Mucosa of descending colon (tissue), 3 donors: Measurements from ENCODE around the gene ARHGAP27. TPM values are rescaled to one million over a fixed set of nuclear protein-coding genes. Genes with fewer than 3 reads are reported as not detected.
A peak's percentile ranks its signal among the peaks of the same experiment; 100 is the strongest.

Source experiments
- ATAC-seq: fragments of 200-7000 bp; cut with Tn5 transposase; one replicate; pipeline ENCODE4 v1.9.1; 2020; ENCODE audit warnings: mild to moderate bottlenecking, moderate library complexity
- DNase-seq, 3 donors: peaks; one replicate each; pipeline ENCODE4 v3.0.0-alpha.2; 2020
- H3K36me3 ChIP-seq: fragments of 200-600 bp; one replicate; pipeline ENCODE4 v1.8.0; 2021; ENCODE audit warnings: low read depth, mild to moderate bottlenecking
- H3K4me1 ChIP-seq: fragments of 200-600 bp; one replicate; pipeline ENCODE4 v1.8.0; 2021; ENCODE audit warnings: low read depth, mild to moderate bottlenecking
- H3K4me3 ChIP-seq: fragments of 200-600 bp; one replicate; pipeline ENCODE4 v1.8.0; 2021; ENCODE audit warnings: mild to moderate bottlenecking
- H3K9me3 ChIP-seq: fragments of 200-600 bp; one replicate; pipeline ENCODE4 v1.8.0; 2021; ENCODE audit warnings: mild to moderate bottlenecking
- intact Hi-C, 2 donors: fragments of 100-400 bp; cut with DNase I in 1 of 2; cut with micrococcal nuclease in 1 of 2; formaldehyde crosslinking; loops; one replicate each; pipeline versions ENCODE4 v1.11.0 to v1.11.1; 2022; cut with DNase I, micrococcal nuclease
- total RNA-seq, 3 donors: library from RNA; stranded (reverse); fragmentation: NEBNext Ultra II Directional in 2 of 3; extraction: Animal tissue kit (Norgen Biotek cat#: 25700) in 2 of 3; gene quantifications; one replicate each; pipeline versions ENCODE4 v1.2.1 to v1.2.4, GENCODE V29; 2021 to 2023
- TF ChIP-seq, protein P1 (sequence below): fragments of 200-600 bp; IDR thresholded peaks from one replicate; pipeline ENCODE4 v1.8.0; 2022; ENCODE audit warnings: antibody characterized with exemption, mild to moderate bottlenecking
- donor health status: DM: no; HTN: no; CAD: no; lungs with moderate emphysema.
- donor health status: DM: no; HTN: no; CAD: no.
- donor health status: DM: no; HTN: yes; CAD: no.

Gene ARHGAP27
- total RNA-seq, 3 donors from 2014 or later: 88.7 to 199 (median 165) TPM

DNA sequence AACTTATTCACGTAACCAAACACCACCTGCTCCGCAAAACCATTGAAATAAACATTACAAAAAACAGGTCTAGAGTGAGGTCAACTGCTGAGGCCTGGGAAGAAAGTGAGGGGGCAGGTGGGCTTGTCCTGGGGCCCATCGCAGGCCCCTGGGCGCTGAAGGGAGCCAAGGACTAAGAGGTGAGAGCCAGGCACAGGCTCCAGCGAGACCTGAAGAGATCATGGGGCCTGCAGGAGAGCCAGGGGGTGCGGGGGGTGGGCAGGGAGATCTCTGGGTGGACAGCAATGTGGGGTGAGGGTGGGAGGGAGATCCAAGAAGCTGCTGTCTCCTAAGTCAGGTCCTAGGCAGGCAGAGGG is 7.9 kb downstream of the ARHGAP27 start:
- intact Hi-C loops: no loop called here
- Histone ChIP-seq H3K4me1 (peaks cover 22% of the 10 kb centered on the region), H3K9me3 (no peaks in the 10 kb centered on the region), H3K4me3 (peak overlapping the region; percentile 32), H3K36me3 (no peaks in the 10 kb centered on the region)
- TF ChIP-seq, protein P1, sequence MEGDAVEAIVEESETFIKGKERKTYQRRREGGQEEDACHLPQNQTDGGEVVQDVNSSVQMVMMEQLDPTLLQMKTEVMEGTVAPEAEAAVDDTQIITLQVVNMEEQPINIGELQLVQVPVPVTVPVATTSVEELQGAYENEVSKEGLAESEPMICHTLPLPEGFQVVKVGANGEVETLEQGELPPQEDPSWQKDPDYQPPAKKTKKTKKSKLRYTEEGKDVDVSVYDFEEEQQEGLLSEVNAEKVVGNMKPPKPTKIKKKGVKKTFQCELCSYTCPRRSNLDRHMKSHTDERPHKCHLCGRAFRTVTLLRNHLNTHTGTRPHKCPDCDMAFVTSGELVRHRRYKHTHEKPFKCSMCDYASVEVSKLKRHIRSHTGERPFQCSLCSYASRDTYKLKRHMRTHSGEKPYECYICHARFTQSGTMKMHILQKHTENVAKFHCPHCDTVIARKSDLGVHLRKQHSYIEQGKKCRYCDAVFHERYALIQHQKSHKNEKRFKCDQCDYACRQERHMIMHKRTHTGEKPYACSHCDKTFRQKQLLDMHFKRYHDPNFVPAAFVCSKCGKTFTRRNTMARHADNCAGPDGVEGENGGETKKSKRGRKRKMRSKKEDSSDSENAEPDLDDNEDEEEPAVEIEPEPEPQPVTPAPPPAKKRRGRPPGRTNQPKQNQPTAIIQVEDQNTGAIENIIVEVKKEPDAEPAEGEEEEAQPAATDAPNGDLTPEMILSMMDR: no peak
- DNase-seq (no peak), ATAC-seq (no peak)

DNA sequence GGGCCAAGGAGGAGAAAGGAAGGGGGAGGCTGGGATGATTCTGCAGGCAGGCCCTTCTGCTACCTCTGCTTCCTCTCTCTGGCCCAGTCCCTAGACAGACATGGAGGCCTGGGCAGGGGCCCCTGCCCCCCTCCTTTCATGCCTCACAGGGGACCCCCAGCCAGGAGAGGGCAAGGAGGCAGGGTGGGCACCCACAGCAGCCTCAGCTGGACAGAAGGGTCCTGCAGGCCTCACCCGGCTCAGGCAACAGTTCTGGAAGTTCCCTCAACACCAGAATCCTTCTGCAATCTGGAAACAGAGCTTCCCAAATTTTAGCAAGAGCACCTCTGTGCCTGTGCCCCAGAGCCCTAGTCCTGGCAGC is 8.7 kb downstream of the ARHGAP27 start:
- peak in 1 of 3 donors; percentile 46 for DNase-seq

DNA sequence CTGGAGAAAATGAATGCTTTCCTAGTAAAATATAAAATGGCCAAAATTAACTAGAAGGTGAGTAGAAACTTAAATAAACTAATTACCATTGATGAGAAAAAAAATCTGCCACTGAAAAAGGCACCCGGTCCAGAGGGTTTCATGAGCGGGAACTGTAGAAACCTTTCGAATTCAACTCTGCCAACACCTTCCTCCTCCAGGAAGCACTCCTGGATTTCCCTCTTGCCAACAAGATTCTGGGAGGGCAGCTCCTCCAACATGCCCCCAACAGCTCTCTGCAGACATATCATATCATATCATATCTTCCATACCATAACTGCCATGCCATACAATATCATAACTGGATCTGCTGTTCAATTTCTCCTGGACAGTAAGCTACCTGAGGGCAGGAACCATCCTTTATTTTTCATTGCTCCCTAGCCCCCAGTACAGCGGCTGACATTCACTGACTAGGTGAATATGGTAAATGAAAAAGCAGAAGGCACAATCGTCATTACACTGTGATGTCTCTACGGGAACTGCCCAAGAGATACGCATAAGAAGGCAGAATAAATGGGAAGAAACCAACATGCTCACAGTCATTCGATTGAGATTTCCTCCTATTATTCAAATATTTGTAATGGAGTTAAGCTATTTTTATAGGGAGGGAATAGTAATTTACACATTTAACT is 9.2 kb downstream of the ARHGAP27 start:
- H3K9me3 ChIP-seq: no peaks in the 10 kb centered on the region
- no peak overlapping the region for H3K4me3 ChIP-seq
- DNase-seq (peak in 1 of 3 donors; percentile 3), ATAC-seq (no peak)
- peaks cover 19% of the 10 kb centered on the region for H3K4me1 ChIP-seq
- H3K36me3 ChIP-seq: no peaks in the 10 kb centered on the region
- intact Hi-C loops: no loop called here
- TF ChIP-seq, protein P1: no peak

More for the DNA sequence above, 8.7 kb downstream of the ARHGAP27 start:
- Histone ChIP-seq H3K4me1 (peaks cover 22% of the 10 kb centered on the region), H3K9me3 (no peaks in the 10 kb centered on the region), H3K36me3 (no peaks in the 10 kb centered on the region), H3K4me3 (no peak overlapping the region)
- no peak for ATAC-seq
- intact Hi-C loops: no loop called here
- TF ChIP-seq, protein P1: no peak

DNA sequence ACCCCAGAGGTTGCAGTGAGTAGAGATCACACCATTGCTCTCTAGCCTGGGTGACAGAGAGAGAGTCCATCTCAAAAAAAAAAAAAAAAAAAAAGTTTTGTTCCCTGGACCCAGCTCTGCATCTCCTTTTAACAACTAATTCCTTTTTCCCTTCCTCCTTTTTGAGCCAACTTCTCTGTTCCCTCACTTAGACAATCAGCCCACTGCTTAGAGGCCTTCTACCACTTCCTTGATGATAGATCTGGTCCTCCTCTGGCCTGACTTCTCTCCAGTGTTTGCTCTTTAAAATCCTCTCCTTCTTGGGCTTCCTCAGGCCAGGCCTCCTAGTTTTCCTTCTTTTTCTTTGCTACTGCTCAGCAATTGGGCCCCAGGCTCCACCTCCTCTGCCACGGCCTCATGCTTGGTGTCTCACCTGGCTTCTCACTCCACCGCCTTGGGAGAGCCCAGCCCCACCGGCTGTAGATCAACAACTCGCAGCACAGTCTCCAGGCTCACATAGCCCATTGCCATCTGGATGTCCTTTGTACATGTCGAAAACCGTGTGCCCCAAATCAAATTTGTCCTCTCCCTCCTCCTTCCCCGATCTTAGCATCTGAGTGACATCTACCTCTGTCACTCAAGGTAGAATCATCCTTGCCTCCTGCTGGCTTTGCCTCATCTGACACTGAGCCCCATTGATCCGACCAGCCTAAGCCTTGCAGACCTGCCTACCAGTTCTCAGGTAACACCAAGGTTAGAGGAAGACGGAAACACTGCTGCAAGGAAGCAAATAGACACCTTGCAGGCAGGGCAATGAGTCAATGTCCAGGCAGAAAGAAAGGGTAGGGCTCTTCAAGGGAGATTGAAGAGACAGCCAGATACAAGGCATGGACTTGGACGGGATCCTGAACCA is 17.4 kb downstream of the ARHGAP27 start:
- TF ChIP-seq, protein P1: no peak
- Histone ChIP-seq H3K4me1 (peaks cover 59% of the 10 kb centered on the region), H3K36me3 (no peaks in the 10 kb centered on the region)

DNA sequence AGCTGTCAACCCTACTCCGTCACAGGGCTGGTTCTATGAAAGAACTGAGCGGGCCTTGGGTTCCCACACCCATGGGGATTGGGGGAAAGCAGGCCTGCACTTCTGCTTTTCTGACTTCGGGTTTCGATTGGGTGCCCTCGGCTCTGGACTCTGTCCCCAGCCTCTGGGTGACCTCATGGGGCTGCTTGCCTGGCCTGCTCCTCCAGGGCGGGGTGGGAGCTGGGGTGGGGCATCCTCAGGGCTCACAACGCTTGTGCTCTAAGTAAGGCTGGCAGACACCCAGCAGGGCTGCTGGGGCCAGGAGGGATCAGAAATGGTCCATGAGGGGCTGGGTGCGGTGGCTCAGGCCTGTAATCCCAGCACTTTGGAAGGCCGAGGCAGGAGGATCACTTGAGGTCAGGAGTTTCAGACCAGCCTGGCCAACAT is 19.2 kb downstream of the ARHGAP27 start:
- no peaks in the 10 kb centered on the region for H3K9me3 ChIP-seq
- intact Hi-C loops: no loop called here
- H3K36me3 ChIP-seq: no peaks in the 10 kb centered on the region
- DNase-seq: peak; percentile 91 to 94 (median 92)
- TF ChIP-seq, protein P1: no peak
- H3K4me1 ChIP-seq: peaks cover 76% of the 10 kb centered on the region
- ATAC-seq: peak; percentile 74
- no peak overlapping the region for H3K4me3 ChIP-seq

More for the DNA sequence above, 17.4 kb downstream of the ARHGAP27 start:
- Histone ChIP-seq H3K4me3 (no peak overlapping the region), H3K9me3 (no peaks in the 10 kb centered on the region)
- DNase-seq (peak; percentile 61 to 72 (median 71)), ATAC-seq (peak; percentile 70)
- intact Hi-C loops: no loop called here
